ENCODE data around the gene POMT1.
A peak's percentile ranks its signal among the peaks of the same experiment; 100 is the strongest.

The POMT1 gene

GRCh38 chr9:131478421-131478868, 24.3 kb upstream of the POMT1 start:
- peaks cover 98% of the 10 kb centered on the region for H3K36me3 ChIP-seq (ENCODE audit: control insufficient read depth, low read length)
- no peak overlapping the region for H3K27ac ChIP-seq (ENCODE audit: low read depth, low read length)
- H3K27me3 ChIP-seq (ENCODE audit: control insufficient read depth, low read length) = no peaks in the 10 kb centered on the region
- H3F3A ChIP-seq (ENCODE audit: control insufficient read depth, insufficient read depth) = no peaks in the 10 kb centered on the region; the same call in 1 of the 2 replicates
- H3K4me2 ChIP-seq (ENCODE audit: low read length) = no peak overlapping the region
- no peak overlapping the region for H3K4me3 ChIP-seq (ENCODE audit: low read length)
- H4K20me1 ChIP-seq (ENCODE audit: control insufficient read depth, insufficient read depth, low read depth, low read length) = peaks cover 10% of the 10 kb centered on the region
- H3K4me1 ChIP-seq (ENCODE audit: control insufficient read depth, low read length) = no peaks in the 10 kb centered on the region
- no peaks in the 10 kb centered on the region for H3K9me2 ChIP-seq (replicated peaks; ENCODE audit: control insufficient read depth, low read length)
- peaks cover 14% of the 10 kb centered on the region for H3K79me2 ChIP-seq (ENCODE audit: control insufficient read depth, low read length)
- H3K9me3 ChIP-seq (ENCODE audit: control insufficient read depth, insufficient read depth, low read length) = no peaks in the 10 kb centered on the region
- TF ChIP-seq CTCF (IDR thresholded peaks at IDR 0.05; ENCODE audit: low read depth, low read length, poor library complexity, severe bottlenecking) (peak; percentile 84), EZH2phosphoT487 (IDR thresholded peaks at IDR 0.05; ENCODE audit: borderline replicate concordance, low read length) (no peak)

GRCh38 chr9:131478911-131479310, 23.8 kb upstream of the POMT1 start:
- TF ChIP-seq EZH2phosphoT487 (IDR thresholded peaks at IDR 0.05; ENCODE audit: borderline replicate concordance, low read length) (no peak), CTCF (IDR thresholded peaks at IDR 0.05; ENCODE audit: low read depth, low read length, poor library complexity, severe bottlenecking) (no peak)
- Histone ChIP-seq H3K27ac (ENCODE audit: low read depth, low read length) (no peak overlapping the region), H3K4me3 (ENCODE audit: low read length) (no peak overlapping the region), H3K4me2 (ENCODE audit: low read length) (no peak overlapping the region), H3K4me1 (ENCODE audit: control insufficient read depth, low read length) (no peaks in the 10 kb centered on the region), H4K20me1 (ENCODE audit: control insufficient read depth, insufficient read depth, low read depth, low read length) (peaks cover 10% of the 10 kb centered on the region), H3K79me2 (ENCODE audit: control insufficient read depth, low read length) (peaks cover 11% of the 10 kb centered on the region), H3K9me3 (ENCODE audit: control insufficient read depth, insufficient read depth, low read length) (no peaks in the 10 kb centered on the region), H3K36me3 (ENCODE audit: control insufficient read depth, low read length) (peaks cover 98% of the 10 kb centered on the region), H3K9me2 (replicated peaks; ENCODE audit: control insufficient read depth, low read length) (no peaks in the 10 kb centered on the region), H3F3A (ENCODE audit: control insufficient read depth, insufficient read depth) (no peaks in the 10 kb centered on the region; the same call in 1 of the 2 replicates), H3K27me3 (ENCODE audit: control insufficient read depth, low read length) (no peaks in the 10 kb centered on the region)

DNA sequence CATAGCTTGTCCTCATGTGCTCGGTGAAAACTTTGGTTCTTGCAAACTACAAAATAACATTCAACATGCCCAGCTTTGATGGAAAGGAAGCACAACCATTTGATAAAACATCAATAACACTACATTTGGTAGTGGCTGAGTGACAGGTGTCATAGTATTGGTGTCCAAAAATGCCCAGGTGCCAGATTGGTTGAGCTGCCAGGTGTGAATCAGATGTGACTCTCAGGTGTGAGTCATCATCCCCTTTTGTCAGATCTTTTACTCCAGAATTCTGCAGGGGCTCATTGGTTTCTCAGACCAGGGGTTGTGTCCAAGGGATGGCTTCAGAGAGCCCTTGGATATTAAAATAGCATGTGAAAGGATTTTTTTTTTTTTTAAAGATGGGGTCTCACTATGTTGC, 22.5 kb upstream of the POMT1 start:
- Histone ChIP-seq H3K9me3 (ENCODE audit: control insufficient read depth, insufficient read depth, low read length) (no peaks in the 10 kb centered on the region), H3K27ac (ENCODE audit: low read depth, low read length) (no peak overlapping the region), H3K27me3 (ENCODE audit: control insufficient read depth, low read length) (no peaks in the 10 kb centered on the region), H3K9me2 (replicated peaks; ENCODE audit: control insufficient read depth, low read length) (no peaks in the 10 kb centered on the region), H4K20me1 (ENCODE audit: control insufficient read depth, insufficient read depth, low read depth, low read length) (peaks cover 10% of the 10 kb centered on the region), H3K79me2 (ENCODE audit: control insufficient read depth, low read length) (peaks cover 11% of the 10 kb centered on the region), H3K36me3 (ENCODE audit: control insufficient read depth, low read length) (peaks cover 98% of the 10 kb centered on the region), H3F3A (ENCODE audit: control insufficient read depth, insufficient read depth) (no peaks in the 10 kb centered on the region; the same call in 1 of the 2 replicates), H3K4me1 (ENCODE audit: control insufficient read depth, low read length) (no peaks in the 10 kb centered on the region), H3K4me3 (ENCODE audit: low read length) (no peak overlapping the region), H3K4me2 (ENCODE audit: low read length) (no peak overlapping the region)
- no peak for TF ChIP-seq EZH2phosphoT487 (IDR thresholded peaks at IDR 0.05; ENCODE audit: borderline replicate concordance, low read length)
- TF ChIP-seq CTCF (IDR thresholded peaks at IDR 0.05; ENCODE audit: low read depth, low read length, poor library complexity, severe bottlenecking) = no peak

Measured in DOHH2 (cell line).